Measurements from ENCODE around the gene PIGBOS1. TPM values are rescaled to one million over a fixed set of nuclear protein-coding genes. Genes with fewer than 3 reads are reported as not detected.
"Not testable (repeated sequence)": the region's sequence is repeated elsewhere in the genome, so short reads cannot be mapped to it uniquely, and the experiment has no call there.

PIGBOS1 gene
- total RNA-seq, 3 donors from 2014 or later (not counting 1 experiment from before 2014, with no cell fraction given), result 7.7 to 10.9 (median 9.3) TPM

- TF ChIP-seq, protein P1, sequence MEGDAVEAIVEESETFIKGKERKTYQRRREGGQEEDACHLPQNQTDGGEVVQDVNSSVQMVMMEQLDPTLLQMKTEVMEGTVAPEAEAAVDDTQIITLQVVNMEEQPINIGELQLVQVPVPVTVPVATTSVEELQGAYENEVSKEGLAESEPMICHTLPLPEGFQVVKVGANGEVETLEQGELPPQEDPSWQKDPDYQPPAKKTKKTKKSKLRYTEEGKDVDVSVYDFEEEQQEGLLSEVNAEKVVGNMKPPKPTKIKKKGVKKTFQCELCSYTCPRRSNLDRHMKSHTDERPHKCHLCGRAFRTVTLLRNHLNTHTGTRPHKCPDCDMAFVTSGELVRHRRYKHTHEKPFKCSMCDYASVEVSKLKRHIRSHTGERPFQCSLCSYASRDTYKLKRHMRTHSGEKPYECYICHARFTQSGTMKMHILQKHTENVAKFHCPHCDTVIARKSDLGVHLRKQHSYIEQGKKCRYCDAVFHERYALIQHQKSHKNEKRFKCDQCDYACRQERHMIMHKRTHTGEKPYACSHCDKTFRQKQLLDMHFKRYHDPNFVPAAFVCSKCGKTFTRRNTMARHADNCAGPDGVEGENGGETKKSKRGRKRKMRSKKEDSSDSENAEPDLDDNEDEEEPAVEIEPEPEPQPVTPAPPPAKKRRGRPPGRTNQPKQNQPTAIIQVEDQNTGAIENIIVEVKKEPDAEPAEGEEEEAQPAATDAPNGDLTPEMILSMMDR (IDR thresholded peaks at IDR 0.05), result no peak
- Histone ChIP-seq H3K36me3 (ENCODE audit: control insufficient read depth, insufficient read depth, low read length) (no peaks in the 10 kb centered on the region), H3K4me1 (ENCODE audit: control insufficient read depth, insufficient read depth, low read length) (peaks cover 36% of the 10 kb centered on the region), H3K9me3 (ENCODE audit: control insufficient read depth, insufficient read depth, low read length) (no peaks in the 10 kb centered on the region), H3K4me3 (ENCODE audit: low read length) (peak overlapping the region; percentile 80), H3K27me3 (ENCODE audit: control insufficient read depth, insufficient read depth, low read length) (no peaks in the 10 kb centered on the region), H3K27ac (ENCODE audit: low read length) (peak overlapping the region; percentile 91)
- Mint-ChIP-seq H3K4me3 (peak overlapping the region; percentile 92), H3K4me1 (peaks cover 64% of the 10 kb centered on the region in 2 donors), H3K9me3 (no peaks in the 10 kb centered on the region), H3K36me3 (no peaks in the 10 kb centered on the region), H3K27ac (peak overlapping the region; percentile 93 to 99), H3K27me3 (ENCODE audit: low read depth in 2 of 2) (no peaks in the 10 kb centered on the region)
- WGBS (ENCODE audit: insufficient coverage), result 89% methylated on average over 6 of the region's 8 CpGs
- DNase-seq (peak in 1 of 2 donors; percentile 22), ATAC-seq (no peak)
- intact Hi-C loops (cut with micrococcal nuclease), result loop anchor here (10.0 kb wide), 1 partner anchor 117 kb away; the partner anchor contains the start of genes CCPG1 and PIERCE2
These were observed 30.8 kb downstream of the PIGBOS1 start for GRCh38 chr15:55288006-55288717.

DNA sequence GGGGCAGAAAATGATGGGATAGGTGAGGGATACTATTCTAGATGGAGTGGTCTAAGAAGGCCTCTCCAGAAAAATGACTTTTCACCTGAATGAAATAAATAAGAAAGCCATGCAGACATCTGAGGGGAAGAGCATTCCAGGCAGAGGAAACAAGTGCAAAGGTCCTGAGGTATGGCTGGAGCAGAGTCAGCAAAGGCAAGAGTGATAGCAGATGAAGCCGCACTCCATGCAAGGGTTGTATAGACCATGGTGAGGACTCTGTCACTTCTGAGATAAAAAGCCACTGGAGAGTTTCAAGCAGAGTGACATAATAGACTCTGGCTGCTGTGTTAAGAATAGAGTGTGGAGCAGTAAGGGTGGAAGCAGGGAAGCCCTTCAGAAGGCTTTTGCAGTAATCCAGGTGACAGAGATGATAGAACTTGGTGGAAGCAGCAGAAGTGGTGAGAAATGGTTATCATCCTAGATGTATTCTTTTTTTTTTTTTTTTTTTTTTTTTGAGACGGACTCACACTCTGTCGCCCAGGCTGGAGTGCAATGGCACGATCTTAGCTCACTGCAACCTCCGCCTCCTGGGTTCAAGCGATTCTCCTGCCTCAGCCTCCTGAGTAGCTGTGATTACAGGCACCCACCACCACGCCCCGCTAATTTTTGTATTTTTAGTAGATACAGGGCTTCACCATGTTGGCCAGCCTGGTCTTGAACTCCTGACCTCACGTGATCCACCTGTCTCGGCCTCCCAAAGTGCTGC, 32.3 kb downstream of the PIGBOS1 start:
- not testable (repeated sequence) for H3K27me3 ChIP-seq (ENCODE audit: control insufficient read depth, insufficient read depth, low read length); H3K36me3 ChIP-seq (ENCODE audit: control insufficient read depth, insufficient read depth, low read length); H3K27me3 Mint-ChIP-seq (ENCODE audit: low read depth in 2 of 2); ATAC-seq; H3K9me3 Mint-ChIP-seq; H3K4me3 ChIP-seq (ENCODE audit: low read length); H3K9me3 ChIP-seq (ENCODE audit: control insufficient read depth, insufficient read depth, low read length); H3K27ac ChIP-seq (ENCODE audit: low read length); H3K36me3 Mint-ChIP-seq
- H3K4me3 Mint-ChIP-seq, result peak overlapping the region; percentile 92
- DNase-seq, result peak in 1 of 2 donors; percentile 27
- peak overlapping the region; percentile 93 to 99 for H3K27ac Mint-ChIP-seq
- intact Hi-C loops (cut with micrococcal nuclease), result loop anchor here (1.0 to 10.0 kb wide), 2 partner anchors 39 to 118 kb away; partner anchors contain the start of genes CCPG1 and PIERCE2
- H3K4me1 Mint-ChIP-seq, result peaks cover 79% of the 10 kb centered on the region in 2 donors
- H3K4me1 ChIP-seq (ENCODE audit: control insufficient read depth, insufficient read depth, low read length), result peaks cover 51% of the 10 kb centered on the region
- 94% methylated on average over 10 of the region's 10 CpGs for WGBS (ENCODE audit: insufficient coverage)

DNA sequence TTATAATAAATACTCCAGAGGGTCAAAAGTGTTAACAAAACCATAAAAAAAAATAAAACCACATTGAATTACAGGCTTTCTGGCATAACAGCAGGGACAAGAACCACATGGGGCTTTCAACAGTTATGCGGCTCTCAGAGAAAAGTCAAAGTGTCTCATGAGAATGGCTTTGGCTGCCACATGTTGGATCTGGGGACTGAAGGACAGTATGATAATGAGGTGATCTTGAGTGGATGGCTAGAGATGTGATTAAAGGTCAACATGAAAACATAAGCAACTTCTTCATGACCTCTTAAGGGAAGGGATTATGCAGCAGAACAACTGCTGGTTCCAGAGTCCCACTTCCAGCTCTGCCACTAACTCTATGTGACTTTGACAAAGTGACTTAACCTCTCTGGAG, 34.5 kb downstream of the PIGBOS1 start:
- Histone ChIP-seq H3K27ac (ENCODE audit: low read length) (peak overlapping the region; percentile 75), H3K4me1 (ENCODE audit: control insufficient read depth, insufficient read depth, low read length) (peaks cover 63% of the 10 kb centered on the region), H3K27me3 (ENCODE audit: control insufficient read depth, insufficient read depth, low read length) (no peaks in the 10 kb centered on the region), H3K36me3 (ENCODE audit: control insufficient read depth, insufficient read depth, low read length) (no peaks in the 10 kb centered on the region), H3K4me3 (ENCODE audit: low read length) (no peak overlapping the region), H3K9me3 (ENCODE audit: control insufficient read depth, insufficient read depth, low read length) (no peaks in the 10 kb centered on the region)
- TF ChIP-seq, protein P1 (IDR thresholded peaks at IDR 0.05), result no peak
- Mint-ChIP-seq H3K27ac (peak overlapping the region; percentile 93 to 99), H3K4me1 (peaks cover 96 to 97% of the 10 kb centered on the region in 2 donors), H3K36me3 (no peaks in the 10 kb centered on the region), H3K4me3 (peak overlapping the region; percentile 61), H3K9me3 (no peaks in the 10 kb centered on the region), H3K27me3 (ENCODE audit: low read depth in 2 of 2) (no peaks in the 10 kb centered on the region)
- ATAC-seq (no peak), DNase-seq (peak in 1 of 2 donors; percentile 18)
- intact Hi-C loops (cut with micrococcal nuclease), result loop anchor here (5.0 to 10.0 kb wide), 2 partner anchors 33 to 120 kb away; partner anchors contain the start of genes CCPG1, PIERCE2, PIGB and PIGBOS1
- WGBS (ENCODE audit: insufficient coverage), result 59% methylated on average over 1 of the region's 1 CpG

All from natural killer cell (primary cell).